ENCODE data around the gene DHX36. TPM values are rescaled to one million over a fixed set of nuclear protein-coding genes. Genes with fewer than 3 reads are reported as not detected.

DHX36 gene
- 15.4 TPM for polyA plus RNA-seq (2012; ENCODE audit: insufficient read length, low read depth)

DNA sequence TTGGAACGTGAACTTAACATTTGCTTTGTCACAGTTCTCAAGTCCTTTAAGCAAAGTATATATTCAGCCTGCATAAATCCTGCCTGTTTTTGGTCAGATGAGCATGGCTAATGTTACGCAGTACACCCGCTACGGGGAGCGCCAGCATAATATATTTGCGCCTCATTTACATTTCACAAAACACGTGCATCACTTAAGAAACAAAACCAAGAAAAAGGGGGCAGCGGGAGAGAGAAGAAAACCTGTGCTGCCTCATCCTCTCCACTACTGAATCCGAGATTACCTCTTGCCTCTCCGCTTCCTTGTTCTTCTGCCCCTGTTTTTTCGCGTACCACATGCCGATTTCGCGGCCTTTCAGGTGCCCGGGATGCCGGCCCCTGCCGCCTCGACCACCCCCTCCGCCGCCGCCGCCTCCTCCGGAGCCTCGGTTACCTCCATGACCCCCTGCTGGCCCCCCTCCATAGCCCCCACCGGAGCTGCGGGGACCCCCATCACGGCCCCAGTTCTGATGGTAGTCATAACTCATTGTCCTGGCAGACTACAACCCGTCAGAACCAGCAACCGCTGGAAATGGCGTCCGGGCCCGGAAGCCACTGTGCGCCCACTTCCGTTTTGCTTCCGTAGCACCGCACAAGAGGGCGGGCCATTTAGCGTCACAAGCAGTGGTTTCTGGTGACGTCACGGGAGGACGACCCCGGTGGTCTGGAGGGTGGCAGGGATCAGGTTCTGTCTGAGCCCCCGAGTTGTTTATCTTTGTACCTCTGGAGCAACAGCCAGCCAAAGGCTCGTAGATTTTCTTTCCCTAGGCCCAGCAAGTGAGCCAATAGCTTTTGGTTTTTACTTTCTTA lies at the start of gene DHX36:
DHX36 (minus strand) TSS at position 597 of the 848 bp plus-strand sequence; CDS start at position 526, 71 bp downstream.
- TF ChIP-seq TAF1 (IDR thresholded peaks at IDR 0.05; ENCODE audit: borderline replicate concordance, insufficient read depth, low read length) (peak; percentile 92; the same call in 1 of the 2 replicates), REST (IDR thresholded peaks at IDR 0.05; ENCODE audit: insufficient read depth in 1 of 2, low read depth in 2 of 2, low read length in 2 of 2) (no peak), SIN3A (IDR thresholded peaks at IDR 0.05; ENCODE audit: borderline replicate concordance, insufficient read depth, low read length) (no peak), FOXP2 (optimal IDR thresholded peaks at IDR 0.05; ENCODE audit: borderline replicate concordance, extremely low read depth, extremely low read length, insufficient read depth) (peak; percentile 80), POLR2AphosphoS5 (IDR thresholded peaks at IDR 0.05; ENCODE audit: low read depth, low read length) (peak; percentile 85)

DNA sequence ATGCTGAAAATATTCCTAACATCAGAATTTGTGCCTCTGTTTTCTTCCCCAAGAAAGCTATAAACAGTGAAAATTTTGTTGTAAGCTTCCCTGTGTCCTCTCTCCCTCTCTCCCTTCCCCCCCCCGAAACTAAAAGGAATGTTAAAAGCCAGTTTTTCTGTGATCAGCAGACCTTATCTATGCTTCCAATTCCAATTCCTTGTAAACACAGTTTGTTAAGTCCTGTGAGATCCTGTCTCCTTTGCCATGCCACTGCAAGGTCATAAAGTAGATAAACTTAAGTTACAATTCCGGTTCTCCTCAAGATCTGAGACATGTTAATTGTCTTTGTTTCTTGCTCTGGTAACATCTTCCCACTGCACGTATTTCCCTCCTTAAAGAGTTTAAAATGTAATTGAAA lies 42.9 kb upstream of the DHX36 start:
- TF ChIP-seq POLR2AphosphoS5 (IDR thresholded peaks at IDR 0.05; ENCODE audit: low read depth, low read length) (no peak), FOXP2 (optimal IDR thresholded peaks at IDR 0.05; ENCODE audit: borderline replicate concordance, extremely low read depth, extremely low read length, insufficient read depth) (no peak), TAF1 (IDR thresholded peaks at IDR 0.05; ENCODE audit: borderline replicate concordance, insufficient read depth, low read length) (no peak)

DNA sequence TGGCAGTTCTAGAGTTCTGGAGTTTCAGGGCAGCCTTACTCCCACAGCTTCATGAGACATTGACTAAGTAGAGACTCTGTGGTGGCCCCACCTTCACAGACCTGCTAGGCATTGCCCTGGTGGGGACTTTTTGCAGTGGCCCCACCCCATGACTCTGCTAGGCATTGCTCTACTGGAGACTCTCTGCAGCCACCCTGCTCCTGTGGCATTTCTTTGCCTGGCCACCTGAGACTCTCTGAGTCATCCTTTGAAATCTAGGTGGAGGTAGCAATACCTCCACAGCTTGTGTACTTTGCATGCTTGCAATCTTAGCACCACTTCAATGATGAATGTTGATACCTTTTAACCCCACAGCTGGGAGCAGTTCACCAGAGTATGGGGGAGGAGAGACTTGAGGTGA lies 40.6 kb upstream of the DHX36 start:
- TF ChIP-seq FOXP2 (optimal IDR thresholded peaks at IDR 0.05; ENCODE audit: borderline replicate concordance, extremely low read depth, extremely low read length, insufficient read depth), result no peak
- TF ChIP-seq SIN3A (IDR thresholded peaks at IDR 0.05; ENCODE audit: borderline replicate concordance, insufficient read depth, low read length), result no peak
- no peak for TF ChIP-seq TAF1 (IDR thresholded peaks at IDR 0.05; ENCODE audit: borderline replicate concordance, insufficient read depth, low read length)
- no peak for TF ChIP-seq REST (IDR thresholded peaks at IDR 0.05; ENCODE audit: insufficient read depth in 1 of 2, low read depth in 2 of 2, low read length in 2 of 2)
- no peak for TF ChIP-seq POLR2AphosphoS5 (IDR thresholded peaks at IDR 0.05; ENCODE audit: low read depth, low read length)

GRCh38 chr3:154361099-154361498 lies 36.8 kb upstream of the DHX36 start:
- TF ChIP-seq FOXP2 (optimal IDR thresholded peaks at IDR 0.05; ENCODE audit: borderline replicate concordance, extremely low read depth, extremely low read length, insufficient read depth) (no peak), REST (IDR thresholded peaks at IDR 0.05; ENCODE audit: insufficient read depth in 1 of 2, low read depth in 2 of 2, low read length in 2 of 2) (no peak), TAF1 (IDR thresholded peaks at IDR 0.05; ENCODE audit: borderline replicate concordance, insufficient read depth, low read length) (no peak), POLR2AphosphoS5 (IDR thresholded peaks at IDR 0.05; ENCODE audit: low read depth, low read length) (no peak), SIN3A (IDR thresholded peaks at IDR 0.05; ENCODE audit: borderline replicate concordance, insufficient read depth, low read length) (no peak)

DNA sequence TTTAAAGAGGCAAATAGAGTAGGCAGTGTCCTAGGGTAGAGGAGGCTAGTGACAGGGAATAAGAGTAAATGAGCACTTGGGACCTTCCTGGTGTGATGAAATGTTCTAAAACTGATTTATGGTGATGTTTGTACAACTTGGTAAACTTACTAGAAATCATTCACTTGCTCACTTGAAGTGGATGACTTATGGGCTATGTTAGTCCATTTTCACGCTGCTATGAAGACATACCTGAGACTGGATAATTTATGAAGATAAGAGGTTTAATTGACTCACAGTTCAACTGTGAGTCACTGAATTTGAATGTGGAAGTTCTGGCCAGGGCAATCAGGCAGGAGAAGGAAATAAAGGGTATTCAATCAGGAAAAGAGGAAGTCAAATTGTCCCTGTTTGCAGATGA lies 31.7 kb upstream of the DHX36 start:
- TF ChIP-seq FOXP2 (optimal IDR thresholded peaks at IDR 0.05; ENCODE audit: borderline replicate concordance, extremely low read depth, extremely low read length, insufficient read depth), result no peak
- no peak for TF ChIP-seq TAF1 (IDR thresholded peaks at IDR 0.05; ENCODE audit: borderline replicate concordance, insufficient read depth, low read length)

DNA sequence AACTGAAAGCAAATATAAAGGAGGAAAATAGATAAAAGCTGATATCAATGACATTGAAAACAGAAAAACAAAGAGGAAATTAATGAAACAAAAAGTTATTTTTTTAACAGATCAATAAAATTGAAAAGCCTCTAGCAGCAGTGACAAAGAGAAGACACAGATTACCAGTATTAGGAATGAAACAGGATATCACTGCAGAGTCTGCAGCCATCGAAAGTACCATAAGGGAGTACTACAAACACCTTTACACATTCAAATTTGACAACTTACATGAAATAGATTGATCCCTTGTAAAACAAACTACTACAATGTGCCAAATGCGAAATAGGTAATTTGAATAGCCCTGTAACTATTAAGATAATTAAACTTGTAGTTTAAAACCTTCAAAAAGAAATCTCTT lies 24.9 kb upstream of the DHX36 start:
- TF ChIP-seq POLR2AphosphoS5 (IDR thresholded peaks at IDR 0.05; ENCODE audit: low read depth, low read length) (no peak), SIN3A (IDR thresholded peaks at IDR 0.05; ENCODE audit: borderline replicate concordance, insufficient read depth, low read length) (no peak), FOXP2 (optimal IDR thresholded peaks at IDR 0.05; ENCODE audit: borderline replicate concordance, extremely low read depth, extremely low read length, insufficient read depth) (no peak), TAF1 (IDR thresholded peaks at IDR 0.05; ENCODE audit: borderline replicate concordance, insufficient read depth, low read length) (no peak), REST (IDR thresholded peaks at IDR 0.05; ENCODE audit: insufficient read depth in 1 of 2, low read depth in 2 of 2, low read length in 2 of 2) (no peak)
